Neural crest cell (in vitro differentiated cells): ENCODE results near the gene BCAN. TPM values are rescaled to one million over a fixed set of nuclear protein-coding genes. Genes with fewer than 3 reads are reported as not detected.
A peak's percentile ranks its signal among the peaks of the same experiment; 100 is the strongest.

Experiments
- DNase-seq: peaks from one replicate; pipeline ENCODE4 v3.0.0; 2021; ENCODE audit warnings: low read depth, mixed read lengths, low spot score
- H3K27ac Mint-ChIP-seq: one replicate; pipeline ENCODE4 v1.8.0; 2021; ENCODE audit warnings: mild to moderate bottlenecking, mixed read lengths; ENCODE audit not compliant: unreplicated experiment
- H3K27me3 Mint-ChIP-seq: 2 replicates; pipeline ENCODE4 v1.8.0; 2021; ENCODE audit warnings: low read depth, mild to moderate bottlenecking, mixed read lengths
- H3K36me3 Mint-ChIP-seq: 2 replicates; pipeline ENCODE4 v1.8.0; 2021; ENCODE audit warnings: low read depth, mild to moderate bottlenecking, mixed read lengths
- H3K4me1 Mint-ChIP-seq: 2 replicates; pipeline ENCODE4 v1.8.0; 2021; ENCODE audit warnings: mixed read lengths
- H3K4me3 Mint-ChIP-seq: one replicate; pipeline ENCODE4 v1.8.0; 2021; ENCODE audit warnings: mild to moderate bottlenecking, mixed read lengths
- H3K9me3 Mint-ChIP-seq: 2 replicates; pipeline ENCODE4 v1.8.0; 2021; ENCODE audit warnings: mixed read lengths
- CTCF ChIP-seq: fragments of 200-600 bp; sonication (generic); conservative IDR thresholded peaks from 2 replicates; pipeline ENCODE4 v1.5.0; 2021; ENCODE audit warnings: antibody characterized with exemption, mild to moderate bottlenecking
- total RNA-seq: library from RNA; stranded (reverse); gene quantifications from 2 replicates; pipeline ENCODE4 v1.2.1, GENCODE V29; 2021

The BCAN gene
- total RNA-seq, 1 donor from 2014 or later = 2.4 TPM

DNA sequence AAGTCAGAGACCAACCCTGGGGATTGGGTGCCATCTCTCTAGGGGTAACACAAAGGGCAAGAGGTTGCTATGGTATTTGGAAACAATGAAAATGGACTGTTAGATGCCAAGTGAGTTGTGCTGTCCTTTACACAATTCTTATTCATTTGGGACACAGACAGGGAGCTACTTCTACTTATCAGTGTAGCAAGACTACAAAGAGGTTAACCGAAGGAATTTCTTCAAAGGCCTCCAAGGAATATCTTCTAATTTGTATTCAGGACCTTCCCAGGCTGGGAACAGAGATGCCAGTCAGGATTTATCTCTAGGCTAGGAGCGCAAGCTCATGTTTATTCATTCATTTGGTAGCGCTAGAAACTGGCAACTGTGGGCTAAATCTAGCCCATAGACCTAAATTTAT is 47.7 kb upstream of the BCAN start:
- peaks cover 13% of the 10 kb centered on the region for H3K36me3 Mint-ChIP-seq
- no peaks in the 10 kb centered on the region for H3K27me3 Mint-ChIP-seq
- peaks cover 30% of the 10 kb centered on the region for H3K4me1 Mint-ChIP-seq
- DNase-seq = no peak
- no peak overlapping the region for H3K27ac Mint-ChIP-seq
- H3K9me3 Mint-ChIP-seq = no peaks in the 10 kb centered on the region
- TF ChIP-seq CTCF = no peak
- peak overlapping the region; percentile 77 for H3K4me3 Mint-ChIP-seq

DNA sequence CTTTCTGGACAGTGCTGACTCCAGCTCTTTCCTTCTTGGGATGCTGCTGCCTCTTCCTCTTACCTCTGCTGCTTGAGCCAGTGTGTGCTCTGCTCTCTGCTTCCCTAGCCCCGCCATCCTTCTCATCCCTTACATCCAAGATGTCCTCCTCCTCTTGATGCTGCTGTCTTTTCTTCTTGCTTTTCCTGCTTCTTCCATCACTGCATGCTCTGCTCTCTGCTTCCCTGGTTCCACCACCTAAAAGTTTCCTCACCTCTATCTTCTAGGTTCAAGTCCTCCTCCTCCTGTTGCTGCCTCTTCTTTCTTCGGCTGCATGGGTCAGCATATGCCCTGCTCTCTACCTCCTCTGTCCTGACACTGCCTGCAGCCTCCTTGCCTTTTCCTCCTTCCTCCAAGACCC is 46.9 kb upstream of the BCAN start:
- H3K4me3 Mint-ChIP-seq = peak overlapping the region; percentile 45

GRCh38 chr1:156596426-156596825 is 45.5 kb upstream of the BCAN start:
- Mint-ChIP-seq H3K27ac (no peak overlapping the region), H3K4me3 (peak overlapping the region; percentile 7), H3K27me3 (no peaks in the 10 kb centered on the region), H3K4me1 (peaks cover 41% of the 10 kb centered on the region), H3K9me3 (no peaks in the 10 kb centered on the region), H3K36me3 (peaks cover 13% of the 10 kb centered on the region)
- no peak for TF ChIP-seq CTCF
- DNase-seq = no peak

More for the DNA sequence above, 46.9 kb upstream of the BCAN start:
- no peaks in the 10 kb centered on the region for H3K9me3 Mint-ChIP-seq
- no peak for DNase-seq
- no peak for TF ChIP-seq CTCF
- H3K36me3 Mint-ChIP-seq = peaks cover 13% of the 10 kb centered on the region
- no peaks in the 10 kb centered on the region for H3K27me3 Mint-ChIP-seq
- peaks cover 33% of the 10 kb centered on the region for H3K4me1 Mint-ChIP-seq
- peak overlapping the region; percentile 29 for H3K27ac Mint-ChIP-seq

DNA sequence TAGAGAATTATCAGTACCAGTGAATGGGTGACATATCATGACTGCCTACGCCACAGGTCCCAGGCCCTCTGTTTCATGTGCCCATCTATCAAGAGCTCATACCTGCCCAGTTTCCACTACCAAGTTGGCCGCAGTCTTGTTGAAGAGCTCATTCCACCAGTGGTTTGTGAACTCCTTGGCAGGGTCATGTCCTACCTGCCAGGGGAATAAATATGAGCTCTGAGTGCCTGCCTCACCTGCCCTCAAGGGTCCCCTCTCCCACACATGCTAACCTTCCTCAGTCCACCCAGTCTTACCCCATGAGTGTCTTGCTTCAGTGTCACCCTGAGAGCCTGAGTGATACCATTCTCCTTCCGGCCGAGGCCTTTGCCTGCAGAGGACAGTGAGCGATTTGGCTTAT is 43.8 kb upstream of the BCAN start:
- no peaks in the 10 kb centered on the region for H3K9me3 Mint-ChIP-seq
- peaks cover 44% of the 10 kb centered on the region for H3K4me1 Mint-ChIP-seq
- H3K4me3 Mint-ChIP-seq = peak overlapping the region; percentile 92
- H3K27ac Mint-ChIP-seq = no peak overlapping the region
- H3K27me3 Mint-ChIP-seq = no peaks in the 10 kb centered on the region
- H3K36me3 Mint-ChIP-seq = peaks cover 13% of the 10 kb centered on the region
- TF ChIP-seq CTCF = no peak
- DNase-seq = no peak

DNA sequence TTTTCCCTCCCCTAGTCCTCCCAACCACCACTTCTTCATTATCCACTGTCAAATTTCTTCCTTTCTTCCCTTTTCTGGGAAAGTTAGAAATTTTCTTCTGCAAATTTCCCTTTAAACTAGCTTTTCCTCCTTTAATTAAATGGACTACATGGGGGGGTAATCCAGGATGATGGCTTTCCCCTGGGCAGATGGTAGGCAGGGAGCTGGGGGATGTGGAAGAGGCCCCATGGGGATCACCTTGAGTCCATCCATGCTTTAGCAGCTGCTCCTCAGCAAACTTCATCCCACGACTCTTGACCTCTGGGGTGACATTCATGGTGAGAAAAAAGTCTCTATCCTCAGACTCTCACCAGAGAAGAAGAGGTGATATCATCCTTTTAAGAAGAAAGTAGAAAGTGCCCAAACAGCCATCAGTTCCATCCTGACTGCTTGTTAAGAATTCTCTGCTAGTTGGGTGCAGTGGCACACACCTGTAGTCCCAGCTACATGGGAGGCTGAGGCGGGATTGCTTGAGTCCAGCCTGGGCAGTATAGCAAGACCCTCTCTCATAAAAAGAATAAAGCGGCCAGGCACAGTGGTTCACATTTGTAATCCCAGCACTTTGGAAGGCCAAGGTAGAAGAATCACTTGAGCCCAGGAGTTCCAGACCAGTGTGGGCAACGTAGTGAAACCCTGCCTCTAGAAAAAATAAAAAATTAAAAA is 43.0 kb upstream of the BCAN start:
- DNase-seq = no peak
- H3K4me1 Mint-ChIP-seq = peaks cover 44% of the 10 kb centered on the region
- peaks cover 13% of the 10 kb centered on the region for H3K36me3 Mint-ChIP-seq
- H3K4me3 Mint-ChIP-seq = peak overlapping the region; percentile 92
- H3K27ac Mint-ChIP-seq = no peak overlapping the region
- H3K27me3 Mint-ChIP-seq = no peaks in the 10 kb centered on the region
- TF ChIP-seq CTCF = no peak
- H3K9me3 Mint-ChIP-seq = no peaks in the 10 kb centered on the region
